Adipocyte (in vitro differentiated cells): ENCODE results near the gene R3HCC1L.
A peak's percentile ranks its signal among the peaks of the same experiment; 100 is the strongest.

Source experiments
- DNase-seq: peaks from one replicate; pipeline ENCODE4 v3.0.0-alpha.2; 2015; ENCODE audit warnings: low read depth
- H3K27me3 ChIP-seq: replicated peaks from 2 replicates; pipeline ENCODE4 v1.7.0; 2013; ENCODE audit warnings: mild to moderate bottlenecking, low read length, moderate library complexity; ENCODE audit not compliant: control insufficient read depth, insufficient read depth
- H3K36me3 ChIP-seq: 2 replicates; pipeline ENCODE4 v1.7.0; 2013; ENCODE audit warnings: low read length, mild to moderate bottlenecking, moderate library complexity; ENCODE audit not compliant: control insufficient read depth, insufficient read depth, severe bottlenecking
- H3K4me1 ChIP-seq: 2 replicates; pipeline ENCODE4 v1.7.0; 2013; ENCODE audit warnings: mild to moderate bottlenecking, low read length, moderate library complexity; ENCODE audit not compliant: control insufficient read depth, insufficient read depth
- H3K4me3 ChIP-seq: 2 replicates; pipeline ENCODE4 v1.7.0; 2013; ENCODE audit warnings: mild to moderate bottlenecking, low read length, moderate library complexity
- H3K9ac ChIP-seq: 2 replicates; pipeline ENCODE4 v1.7.0; 2013; ENCODE audit warnings: mild to moderate bottlenecking, low read length, moderate library complexity
- H3K9me3 ChIP-seq: 2 replicates; pipeline ENCODE4 v1.7.0; 2013; ENCODE audit warnings: mild to moderate bottlenecking, low read length, moderate library complexity; ENCODE audit not compliant: control insufficient read depth

Gene R3HCC1L

GRCh38 chr10:98154076-98154475 is 19.6 kb downstream of the R3HCC1L start:
- H3K36me3 ChIP-seq, result peaks cover 27% of the 10 kb centered on the region
- peak overlapping the region; percentile 61 for H3K9ac ChIP-seq
- no peaks in the 10 kb centered on the region for H3K27me3 ChIP-seq
- H3K4me3 ChIP-seq, result peak overlapping the region; percentile 38
- H3K4me1 ChIP-seq, result peaks cover 17% of the 10 kb centered on the region
- no peak for DNase-seq
- no peaks in the 10 kb centered on the region for H3K9me3 ChIP-seq

GRCh38 chr10:98158576-98158975 is 24.1 kb downstream of the R3HCC1L start:
- Histone ChIP-seq H3K36me3 (peaks cover 38% of the 10 kb centered on the region), H3K27me3 (no peaks in the 10 kb centered on the region), H3K9me3 (no peaks in the 10 kb centered on the region), H3K4me1 (peaks cover 30% of the 10 kb centered on the region), H3K4me3 (no peak overlapping the region), H3K9ac (no peak overlapping the region)
- DNase-seq, result no peak

- no peaks in the 10 kb centered on the region for H3K27me3 ChIP-seq
- no peak for DNase-seq
- peaks cover 16% of the 10 kb centered on the region for H3K4me1 ChIP-seq
- H3K9ac ChIP-seq, result no peak overlapping the region
- no peaks in the 10 kb centered on the region for H3K9me3 ChIP-seq
- no peak overlapping the region for H3K4me3 ChIP-seq
- H3K36me3 ChIP-seq, result peaks cover 57% of the 10 kb centered on the region
Observed at GRCh38 chr10:98163941-98164340, 29.5 kb downstream of the R3HCC1L start.

GRCh38 chr10:98167191-98167590 is 32.7 kb downstream of the R3HCC1L start:
- H3K4me3 ChIP-seq, result no peak overlapping the region
- DNase-seq, result no peak
- no peaks in the 10 kb centered on the region for H3K27me3 ChIP-seq
- peaks cover 57% of the 10 kb centered on the region for H3K36me3 ChIP-seq
- no peak overlapping the region for H3K9ac ChIP-seq
- H3K9me3 ChIP-seq, result no peaks in the 10 kb centered on the region
- peaks cover 9% of the 10 kb centered on the region for H3K4me1 ChIP-seq

GRCh38 chr10:98168147-98168546 is 33.7 kb downstream of the R3HCC1L start:
- no peaks in the 10 kb centered on the region for H3K27me3 ChIP-seq
- DNase-seq, result no peak
- peaks cover 17% of the 10 kb centered on the region for H3K4me1 ChIP-seq
- peaks cover 48% of the 10 kb centered on the region for H3K36me3 ChIP-seq
- H3K9ac ChIP-seq, result no peak overlapping the region
- no peak overlapping the region for H3K4me3 ChIP-seq
- no peaks in the 10 kb centered on the region for H3K9me3 ChIP-seq

GRCh38 chr10:98168766-98169165 is 34.3 kb downstream of the R3HCC1L start:
- Histone ChIP-seq H3K9me3 (no peaks in the 10 kb centered on the region), H3K4me1 (peaks cover 17% of the 10 kb centered on the region), H3K9ac (no peak overlapping the region), H3K4me3 (no peak overlapping the region), H3K27me3 (no peaks in the 10 kb centered on the region), H3K36me3 (peaks cover 42% of the 10 kb centered on the region)
- DNase-seq, result no peak

GRCh38 chr10:98169379-98169778 is 34.9 kb downstream of the R3HCC1L start:
- H3K27me3 ChIP-seq, result no peaks in the 10 kb centered on the region
- no peak overlapping the region for H3K4me3 ChIP-seq
- peaks cover 17% of the 10 kb centered on the region for H3K4me1 ChIP-seq
- H3K9me3 ChIP-seq, result no peaks in the 10 kb centered on the region
- H3K36me3 ChIP-seq, result peaks cover 35% of the 10 kb centered on the region
- no peak overlapping the region for H3K9ac ChIP-seq
- DNase-seq, result no peak

GRCh38 chr10:98170249-98171117 is 36.0 kb downstream of the R3HCC1L start:
- Histone ChIP-seq H3K9me3 (no peaks in the 10 kb centered on the region), H3K4me3 (no peak overlapping the region), H3K9ac (no peak overlapping the region), H3K27me3 (no peaks in the 10 kb centered on the region), H3K4me1 (peaks cover 17% of the 10 kb centered on the region), H3K36me3 (peaks cover 24% of the 10 kb centered on the region)
- peak; percentile 64 for DNase-seq

- H3K4me1 ChIP-seq, result peaks cover 17% of the 10 kb centered on the region
- no peak for DNase-seq
- no peaks in the 10 kb centered on the region for H3K27me3 ChIP-seq
- H3K9ac ChIP-seq, result no peak overlapping the region
- peak overlapping the region; percentile 51 for H3K4me3 ChIP-seq
- peaks cover 11% of the 10 kb centered on the region for H3K36me3 ChIP-seq
- no peaks in the 10 kb centered on the region for H3K9me3 ChIP-seq
Observed at GRCh38 chr10:98172073-98172472, 37.6 kb downstream of the R3HCC1L start.

- DNase-seq, result no peak
- Histone ChIP-seq H3K9me3 (no peaks in the 10 kb centered on the region), H3K9ac (no peak overlapping the region), H3K4me1 (peaks cover 17% of the 10 kb centered on the region), H3K4me3 (peak overlapping the region; percentile 51), H3K27me3 (no peaks in the 10 kb centered on the region), H3K36me3 (peaks cover 6% of the 10 kb centered on the region)
Observed at GRCh38 chr10:98172495-98172894, 38.0 kb downstream of the R3HCC1L start.

- no peak overlapping the region for H3K4me3 ChIP-seq
- no peak for DNase-seq
- peaks cover 17% of the 10 kb centered on the region for H3K4me1 ChIP-seq
- H3K27me3 ChIP-seq, result no peaks in the 10 kb centered on the region
- H3K36me3 ChIP-seq, result peaks cover 5% of the 10 kb centered on the region
- no peaks in the 10 kb centered on the region for H3K9me3 ChIP-seq
- H3K9ac ChIP-seq, result no peak overlapping the region
Observed at GRCh38 chr10:98173260-98173659, 38.8 kb downstream of the R3HCC1L start.
